ENCODE measurements around the gene RAPGEF1. TPM values are rescaled to one million over a fixed set of nuclear protein-coding genes. Genes with fewer than 3 reads are reported as not detected.

Gene RAPGEF1
- total and polyA plus RNA-seq, 12 donors: 39.6 to 135 (median 111) TPM

DNA sequence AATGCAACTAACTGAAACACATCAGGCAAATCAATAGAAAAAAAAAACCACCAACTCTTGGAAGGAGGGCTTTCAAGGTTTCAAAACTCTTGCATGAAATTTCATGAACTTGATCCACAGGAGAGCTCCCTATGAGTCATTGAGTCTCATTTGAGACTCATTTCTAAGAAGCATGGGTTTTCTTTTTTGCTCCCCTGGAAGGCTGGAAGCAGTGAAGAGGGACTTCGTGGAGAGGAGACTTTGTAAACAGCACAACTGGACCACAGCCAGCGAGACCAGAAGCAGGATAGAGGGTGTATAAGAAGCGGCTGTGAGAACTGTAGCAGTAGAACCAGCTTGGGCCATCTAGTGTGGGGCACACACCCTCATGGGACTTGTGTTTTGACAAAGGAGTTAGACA is 41.2 kb upstream of the RAPGEF1 start:
- peaks cover 0 to 14% (median 0%) of the 10 kb centered on the region in 11 donors for H3K9me3 ChIP-seq
- DNase-seq: no peak
- no peaks in the 10 kb centered on the region for H3K36me3 ChIP-seq
- intact Hi-C loops (cut with DNase I): no loop called here
- TF ChIP-seq, protein P1, sequence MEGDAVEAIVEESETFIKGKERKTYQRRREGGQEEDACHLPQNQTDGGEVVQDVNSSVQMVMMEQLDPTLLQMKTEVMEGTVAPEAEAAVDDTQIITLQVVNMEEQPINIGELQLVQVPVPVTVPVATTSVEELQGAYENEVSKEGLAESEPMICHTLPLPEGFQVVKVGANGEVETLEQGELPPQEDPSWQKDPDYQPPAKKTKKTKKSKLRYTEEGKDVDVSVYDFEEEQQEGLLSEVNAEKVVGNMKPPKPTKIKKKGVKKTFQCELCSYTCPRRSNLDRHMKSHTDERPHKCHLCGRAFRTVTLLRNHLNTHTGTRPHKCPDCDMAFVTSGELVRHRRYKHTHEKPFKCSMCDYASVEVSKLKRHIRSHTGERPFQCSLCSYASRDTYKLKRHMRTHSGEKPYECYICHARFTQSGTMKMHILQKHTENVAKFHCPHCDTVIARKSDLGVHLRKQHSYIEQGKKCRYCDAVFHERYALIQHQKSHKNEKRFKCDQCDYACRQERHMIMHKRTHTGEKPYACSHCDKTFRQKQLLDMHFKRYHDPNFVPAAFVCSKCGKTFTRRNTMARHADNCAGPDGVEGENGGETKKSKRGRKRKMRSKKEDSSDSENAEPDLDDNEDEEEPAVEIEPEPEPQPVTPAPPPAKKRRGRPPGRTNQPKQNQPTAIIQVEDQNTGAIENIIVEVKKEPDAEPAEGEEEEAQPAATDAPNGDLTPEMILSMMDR (IDR thresholded peaks at IDR 0.05): no peak
- ATAC-seq: no peak
- 53 to 62% methylated on average over 3 of the region's 3 CpGs for WGBS, 2 donors
- H3K27ac ChIP-seq: no peak overlapping the region
- no peaks in the 10 kb centered on the region for H3K4me1 ChIP-seq
- H3K27me3 ChIP-seq: peaks cover 0 to 23% (median 19%) of the 10 kb centered on the region in 7 donors
- H3K4me3 ChIP-seq: no peak overlapping the region

DNA sequence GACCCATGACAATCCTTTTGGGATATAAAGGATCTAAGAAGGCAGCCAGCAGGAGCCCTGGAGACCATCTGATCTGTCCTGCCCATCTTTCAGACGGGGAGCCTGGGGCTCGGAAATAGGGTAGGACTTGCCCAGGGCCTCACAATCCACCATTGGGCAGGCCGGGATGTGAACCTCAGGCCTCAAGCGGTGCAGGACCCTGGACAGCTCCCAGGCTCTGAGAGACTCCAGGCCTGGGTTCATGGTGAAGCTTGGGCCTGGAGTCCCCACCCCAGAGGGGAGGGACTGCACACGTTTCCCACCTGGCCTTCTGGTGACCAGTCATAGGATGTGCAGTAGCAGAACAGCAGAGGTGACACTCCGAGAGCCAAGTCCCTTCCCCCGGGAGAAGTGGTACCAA is 36.6 kb upstream of the RAPGEF1 start:
- Histone ChIP-seq H3K27me3 (peaks cover 0 to 15% (median 0%) of the 10 kb centered on the region in 7 donors), H3K4me3 (no peak overlapping the region), H3K36me3 (no peaks in the 10 kb centered on the region), H3K4me1 (no peaks in the 10 kb centered on the region), H3K27ac (no peak overlapping the region), H3K9me3 (peaks cover 0 to 5% (median 0%) of the 10 kb centered on the region in 11 donors)
- TF ChIP-seq, protein P1 (IDR thresholded peaks at IDR 0.05): no peak
- peak in 2 of 8 donors; percentile 51 for ATAC-seq
- intact Hi-C loops (cut with DNase I): loop anchor here in 1 of 10 donors (10.0 kb wide), 2 partner anchors 338 to 458 kb away; no protein-coding TSS in a partner anchor
- 17 to 18% methylated on average over 7 of the region's 7 CpGs for WGBS, 2 donors
- DNase-seq: peak; percentile 12 to 28

DNA sequence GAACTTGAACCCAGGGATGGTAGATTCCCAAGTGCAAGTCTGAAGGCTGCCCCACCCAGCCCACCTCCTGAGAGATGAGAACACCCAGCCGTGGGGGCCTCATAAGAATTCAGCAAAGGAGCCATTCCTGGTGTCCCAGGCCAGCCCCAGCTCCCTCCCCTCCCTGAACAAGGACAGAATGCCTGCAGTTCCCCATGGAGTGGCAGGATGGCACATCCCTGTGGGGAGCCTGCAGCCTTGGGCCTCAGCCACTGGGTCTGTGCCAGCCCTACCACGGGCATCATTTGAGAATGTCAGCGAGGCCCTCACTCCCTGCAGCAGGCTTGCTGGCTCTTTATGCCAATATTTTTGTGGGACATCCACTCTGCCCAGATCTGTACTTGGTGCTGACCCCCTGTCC is 36.2 kb upstream of the RAPGEF1 start:
- no peaks in the 10 kb centered on the region for H3K4me1 ChIP-seq
- no peak overlapping the region for H3K27ac ChIP-seq
- H3K27me3 ChIP-seq: peaks cover 0 to 17% (median under 1%) of the 10 kb centered on the region in 7 donors
- intact Hi-C loops (cut with DNase I): loop anchor here in 1 of 10 donors (10.0 kb wide), 2 partner anchors 339 to 459 kb away; no protein-coding TSS in a partner anchor
- no peaks in the 10 kb centered on the region for H3K36me3 ChIP-seq
- no peak for DNase-seq
- no peak overlapping the region for H3K4me3 ChIP-seq
- TF ChIP-seq, protein P1 (IDR thresholded peaks at IDR 0.05): no peak
- peaks cover 0 to 5% (median 0%) of the 10 kb centered on the region in 11 donors for H3K9me3 ChIP-seq
- WGBS, 2 donors: 38 to 39% methylated on average over 3 of the region's 3 CpGs
- ATAC-seq: no peak

DNA sequence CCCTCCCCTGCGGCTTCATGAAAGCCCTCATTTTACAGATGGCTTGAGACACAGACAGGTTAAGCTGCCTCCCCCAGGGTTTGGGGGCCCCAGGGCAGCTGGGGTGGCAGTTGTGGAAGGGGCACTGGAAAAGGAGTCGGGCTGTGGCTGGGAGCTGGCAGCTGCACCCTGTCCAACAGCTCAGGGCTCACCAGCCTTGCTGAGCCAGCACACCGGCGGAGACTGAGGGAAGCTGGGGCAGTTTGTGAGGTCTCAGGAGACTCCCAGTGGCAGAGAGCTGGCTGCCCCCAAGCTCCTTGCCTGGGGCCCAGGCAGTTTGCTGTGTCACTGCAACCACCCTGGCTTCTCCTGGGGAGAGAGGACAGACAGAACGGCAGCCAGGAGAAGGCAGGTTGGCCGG is 34.8 kb upstream of the RAPGEF1 start:
- no peaks in the 10 kb centered on the region for H3K4me1 ChIP-seq
- ATAC-seq: no peak
- 84% methylated on average over 6 of the region's 6 CpGs for WGBS, 2 donors
- H3K9me3 ChIP-seq: peaks cover 0 to 5% (median 0%) of the 10 kb centered on the region in 11 donors
- TF ChIP-seq, protein P1 (IDR thresholded peaks at IDR 0.05): no peak
- H3K27me3 ChIP-seq: peaks cover 0 to 23% (median 8%) of the 10 kb centered on the region in 7 donors
- intact Hi-C loops (cut with DNase I): loop anchor here in 1 of 10 donors (10.0 kb wide), 2 partner anchors 340 to 460 kb away; no protein-coding TSS in a partner anchor
- DNase-seq: no peak
- H3K4me3 ChIP-seq: no peak overlapping the region
- no peak overlapping the region for H3K27ac ChIP-seq
- no peaks in the 10 kb centered on the region for H3K36me3 ChIP-seq
